Loucy (cell line): Measurements from ENCODE around the gene FOXR1.

Source experiments
- H2AFZ ChIP-seq: fragments of 200-600 bp; sonication (generic); 2 replicates; pipeline ENCODE4 v1.6.0; 2016; ENCODE audit warnings: antibody characterized with exemption, mild to moderate bottlenecking, low read length, moderate library complexity
- H3F3A ChIP-seq: fragments of 200-600 bp; 2 replicates; pipeline ENCODE4 v1.6.0; 2016; ENCODE audit warnings: antibody characterized with exemption, low read depth, mild to moderate bottlenecking
- H3K27me3 ChIP-seq: fragments of 200-600 bp; sonication (generic); 2 replicates; pipeline ENCODE4 v1.6.1; 2014; ENCODE audit warnings: low read length, mild to moderate bottlenecking; ENCODE audit not compliant: insufficient read depth, poor library complexity, severe bottlenecking
- H3K36me3 ChIP-seq: fragments of 200-600 bp; sonication (generic); 2 replicates; pipeline ENCODE4 v1.6.1; 2016; ENCODE audit warnings: low read length; ENCODE audit not compliant: insufficient read depth
- H3K4me1 ChIP-seq: fragments of 200-600 bp; sonication (generic); 2 replicates; pipeline ENCODE4 v1.5.1; 2014; ENCODE audit warnings: low read length, mild to moderate bottlenecking; ENCODE audit not compliant: insufficient read depth, poor library complexity, severe bottlenecking
- H3K4me2 ChIP-seq: fragments of 200-600 bp; sonication (generic); 2 replicates; pipeline ENCODE4 v1.6.0; 2014; ENCODE audit warnings: antibody characterized with exemption, low read length, low read depth, mild to moderate bottlenecking; ENCODE audit not compliant: poor library complexity, severe bottlenecking
- H3K4me3 ChIP-seq: fragments of 200-600 bp; sonication (generic); 2 replicates; pipeline ENCODE4 v1.5.1; 2014; ENCODE audit warnings: low read length, mild to moderate bottlenecking, mixed read lengths; ENCODE audit not compliant: poor library complexity, severe bottlenecking
- H3K79me2 ChIP-seq: fragments of 200-600 bp; sonication (generic); 2 replicates; pipeline ENCODE4 v1.6.1; 2014; ENCODE audit warnings: low read length; ENCODE audit not compliant: insufficient read depth
- H3K9ac ChIP-seq: fragments of 200-600 bp; sonication (generic); 2 replicates; pipeline ENCODE4 v1.6.0; 2014; ENCODE audit warnings: mild to moderate bottlenecking, low read depth, low read length, moderate library complexity; ENCODE audit not compliant: poor library complexity, severe bottlenecking
- H3K9me2 ChIP-seq: fragments of 200-600 bp; sonication (generic); replicated peaks from 2 replicates; pipeline ENCODE4 v1.6.1; 2016; ENCODE audit warnings: low read depth, low read length, mixed read lengths
- H3K9me3 ChIP-seq: fragments of 200-600 bp; sonication (generic); 2 replicates; pipeline ENCODE4 v1.6.1; 2014; ENCODE audit warnings: mild to moderate bottlenecking, antibody characterized with exemption, low read length, low read depth; ENCODE audit not compliant: insufficient read depth
- H4K20me1 ChIP-seq: fragments of 200-600 bp; sonication (generic); 2 replicates; pipeline ENCODE4 v1.6.0; 2014; ENCODE audit warnings: antibody characterized with exemption, low read length, mild to moderate bottlenecking; ENCODE audit not compliant: insufficient read depth, poor library complexity, severe bottlenecking
- CTCF ChIP-seq: fragments of 200-600 bp; sonication (generic); conservative IDR thresholded peaks from 2 replicates; pipeline ENCODE4 v1.5.1; 2014; ENCODE audit warnings: mild to moderate bottlenecking, antibody characterized with exemption, low read length
- EZH2phosphoT487 ChIP-seq: fragments of 200-600 bp; IDR thresholded peaks from 2 replicates; pipeline ENCODE4 v1.6.1; 2018; ENCODE audit warnings: antibody characterized with exemption, mild to moderate bottlenecking, moderate library complexity, borderline replicate concordance

The FOXR1 gene

GRCh38 chr11:118956847-118957469 is 14.6 kb upstream of the FOXR1 start:
- Histone ChIP-seq H3K27me3 (no peaks in the 10 kb centered on the region), H3K36me3 (no peaks in the 10 kb centered on the region), H3K9me2 (no peaks in the 10 kb centered on the region), H3K4me2 (no peak overlapping the region), H3K4me1 (no peaks in the 10 kb centered on the region), H3K9me3 (no peaks in the 10 kb centered on the region), H2AFZ (no peak overlapping the region), H3K4me3 (no peak overlapping the region), H3K79me2 (no peaks in the 10 kb centered on the region), H3F3A (no peaks in the 10 kb centered on the region), H4K20me1 (no peaks in the 10 kb centered on the region), H3K9ac (no peak overlapping the region)
- TF ChIP-seq EZH2phosphoT487 (no peak), CTCF (no peak)

GRCh38 chr11:118957549-118957948 is 14.0 kb upstream of the FOXR1 start:
- Histone ChIP-seq H3K79me2 (no peaks in the 10 kb centered on the region), H4K20me1 (no peaks in the 10 kb centered on the region), H3K4me2 (no peak overlapping the region), H2AFZ (no peak overlapping the region), H3F3A (no peaks in the 10 kb centered on the region), H3K4me1 (no peaks in the 10 kb centered on the region), H3K27me3 (no peaks in the 10 kb centered on the region), H3K9ac (no peak overlapping the region), H3K9me2 (no peaks in the 10 kb centered on the region), H3K36me3 (no peaks in the 10 kb centered on the region), H3K4me3 (no peak overlapping the region), H3K9me3 (no peaks in the 10 kb centered on the region)
- TF ChIP-seq EZH2phosphoT487 (no peak), CTCF (no peak)

- Histone ChIP-seq H3F3A (no peaks in the 10 kb centered on the region), H3K4me3 (no peak overlapping the region), H3K27me3 (no peaks in the 10 kb centered on the region), H4K20me1 (no peaks in the 10 kb centered on the region), H3K79me2 (no peaks in the 10 kb centered on the region), H3K9me3 (no peaks in the 10 kb centered on the region), H3K9ac (no peak overlapping the region), H3K36me3 (no peaks in the 10 kb centered on the region), H3K9me2 (no peaks in the 10 kb centered on the region), H3K4me1 (no peaks in the 10 kb centered on the region), H3K4me2 (no peak overlapping the region), H2AFZ (no peak overlapping the region)
- TF ChIP-seq CTCF (no peak), EZH2phosphoT487 (no peak)
Measured at GRCh38 chr11:118957968-118958367, 13.6 kb upstream of the FOXR1 start.
